NCI-H82 treated with DMSO at 0.1 percent for 48 hours (cell line): Measurements from ENCODE around the gene INSYN1.
"Not testable (repeated sequence)": the region's sequence is repeated elsewhere in the genome, so short reads cannot be mapped to it uniquely, and the experiment has no call there.

Experiments
- DNase-seq: peaks from one replicate; lab custom pipeline; 2025; ENCODE audit not compliant: unreplicated experiment; lab: John Stamatoyannopoulos, UW

INSYN1 gene

GRCh38 chr15:73750438-73750837, 2.7 kb downstream of the INSYN1 start:
- peak; percentile 47 for DNase-seq

GRCh38 chr15:73749971-73750370, 3.2 kb downstream of the INSYN1 start:
- no peak for DNase-seq

GRCh38 chr15:73749533-73749932, 3.6 kb downstream of the INSYN1 start:
- no peak for DNase-seq

GRCh38 chr15:73748730-73749129, 4.4 kb downstream of the INSYN1 start:
- no peak for DNase-seq

GRCh38 chr15:73747847-73748590, 5.1 kb downstream of the INSYN1 start:
- DNase-seq = peak; percentile 21

- no peak for DNase-seq
These were observed 6.3 kb downstream of the INSYN1 start for GRCh38 chr15:73746883-73747282.

GRCh38 chr15:73746261-73746660, 6.9 kb downstream of the INSYN1 start:
- DNase-seq = no peak

- DNase-seq = no peak
These were observed 8.1 kb downstream of the INSYN1 start for GRCh38 chr15:73745073-73745472.

- no peak for DNase-seq
These were observed 8.9 kb downstream of the INSYN1 start for GRCh38 chr15:73744293-73744692.

- no peak for DNase-seq
These were observed 11.8 kb downstream of the INSYN1 start for GRCh38 chr15:73741321-73741836.

GRCh38 chr15:73740152-73741048, 12.8 kb downstream of the INSYN1 start:
- no peak for DNase-seq

- DNase-seq = no peak
These were observed 15.6 kb downstream of the INSYN1 start for GRCh38 chr15:73737535-73737934.

- no peak for DNase-seq
These were observed 20.2 kb downstream of the INSYN1 start for GRCh38 chr15:73732930-73733329.

- not testable (repeated sequence) for DNase-seq
These were observed 21.1 kb downstream of the INSYN1 start for GRCh38 chr15:73732051-73732450.

GRCh38 chr15:73727330-73727976, 25.7 kb downstream of the INSYN1 start:
- no peak for DNase-seq

GRCh38 chr15:73724212-73724611, 28.9 kb downstream of the INSYN1 start:
- DNase-seq = no peak

- DNase-seq = no peak
These were observed 30.0 kb downstream of the INSYN1 start for GRCh38 chr15:73723191-73723590.

GRCh38 chr15:73722425-73722824, 30.7 kb downstream of the INSYN1 start:
- no peak for DNase-seq

GRCh38 chr15:73718694-73719093, 34.5 kb downstream of the INSYN1 start:
- DNase-seq = no peak

- no peak for DNase-seq
These were observed 35.3 kb downstream of the INSYN1 start for GRCh38 chr15:73717802-73718201.

- DNase-seq = no peak
These were observed 35.9 kb downstream of the INSYN1 start for GRCh38 chr15:73717206-73717605.
